Right lung (tissue), 5 donors: ENCODE measurements around the gene CYGB. TPM values are rescaled to one million over a fixed set of nuclear protein-coding genes. Genes with fewer than 3 reads are reported as not detected.

Experiments used
- DNase-seq, 2 donors: peaks; one replicate each; pipeline ENCODE4 v3.0.0-alpha.2; 2013
- polyA plus RNA-seq, 5 donors: library from polyadenylated mRNA; unstranded; fragments of 120-200 nt; gene quantifications; one replicate each; pipeline versions ENCODE4 v1.2.1 to v1.2.3, GENCODE V29; 2013; ENCODE audit warnings: inconsistent platforms in 1 of 5, low replicate concordance in 1 of 5; ENCODE audit not compliant: insufficient read length in 5 of 5, insufficient read depth in 1 of 5

CYGB gene
- polyA plus RNA-seq, 5 donors, result 16.5 to 43.8 (median 30.4) TPM

GRCh38 chr17:76553178-76553908 lies 15.8 kb upstream of the CYGB start:
- DNase-seq, result no peak

GRCh38 chr17:76551685-76552084 lies 14.2 kb upstream of the CYGB start:
- DNase-seq, result no peak

GRCh38 chr17:76550712-76551615 lies 13.5 kb upstream of the CYGB start:
- no peak for DNase-seq

GRCh38 chr17:76549539-76549938 lies 12.0 kb upstream of the CYGB start:
- no peak for DNase-seq

- DNase-seq, result no peak
These were observed 11.7 kb upstream of the CYGB start for GRCh38 chr17:76549215-76549518.

GRCh38 chr17:76548378-76549214 lies 11.1 kb upstream of the CYGB start:
- DNase-seq, result no peak

- no peak for DNase-seq
These were observed 10.2 kb upstream of the CYGB start for GRCh38 chr17:76547642-76548202.

GRCh38 chr17:76547183-76547641 lies 9.7 kb upstream of the CYGB start:
- peak in 1 of 2 donors; percentile 58 for DNase-seq

- DNase-seq, result no peak
These were observed 9.2 kb upstream of the CYGB start for GRCh38 chr17:76546556-76547182.

- no peak for DNase-seq
These were observed 8.5 kb upstream of the CYGB start for GRCh38 chr17:76545918-76546555.

GRCh38 chr17:76544546-76545365 lies 7.2 kb upstream of the CYGB start:
- DNase-seq, result no peak

- no peak for DNase-seq
These were observed 6.5 kb upstream of the CYGB start for GRCh38 chr17:76543826-76544545.

- no peak for DNase-seq
These were observed 5.9 kb upstream of the CYGB start for GRCh38 chr17:76543482-76543825.

GRCh38 chr17:76542984-76543383 lies 5.5 kb upstream of the CYGB start:
- DNase-seq, result no peak

GRCh38 chr17:76542566-76542971 lies 5.1 kb upstream of the CYGB start:
- DNase-seq, result no peak

- DNase-seq, result no peak
These were observed 4.4 kb upstream of the CYGB start for GRCh38 chr17:76541739-76542454.

- peak; percentile 90 to 92 for DNase-seq
These were observed 3.1 kb upstream of the CYGB start for GRCh38 chr17:76540381-76541300.
